Heart right ventricle (tissue), 16 donors: ENCODE data around the gene RAB37. TPM values are rescaled to one million over a fixed set of nuclear protein-coding genes. Genes with fewer than 3 reads are reported as not detected.

Experiments
- ATAC-seq, 8 donors: fragments of 200-7000 bp; cut with Tn5 transposase; one replicate each; pipeline ENCODE4 v1.9.1; 2020; ENCODE audit warnings: mild to moderate bottlenecking in 8 of 8, moderate library complexity in 8 of 8, moderate number of reproducible peaks in 1 of 8
- DNase-seq, 2 donors: peaks; one replicate each; pipeline ENCODE4 v3.0.0-alpha.2; 2020
- H3K27ac ChIP-seq, 10 donors: fragments of 200-600 bp; sonication (generic) in 2 of 10; one replicate each; pipeline versions ENCODE4 v1.5.0 to v1.8.0; 2020 to 2022; ENCODE audit warnings: mild to moderate bottlenecking in 3 of 10
- H3K27me3 ChIP-seq, 7 donors: fragments of 200-600 bp; one replicate each; pipeline ENCODE4 v1.8.0; 2021 to 2022; ENCODE audit warnings: mild to moderate bottlenecking in 2 of 7
- H3K36me3 ChIP-seq, 9 donors: fragments of 200-600 bp; sonication (generic) in 1 of 9; one replicate each; pipeline versions ENCODE4 v1.5.0 to v1.8.0; 2020 to 2022; ENCODE audit warnings: mild to moderate bottlenecking in 2 of 9
- H3K4me1 ChIP-seq, 9 donors: fragments of 200-600 bp; sonication (generic) in 1 of 9; one replicate each; pipeline versions ENCODE4 v1.5.0 to v1.8.0; 2020 to 2022; ENCODE audit warnings: mild to moderate bottlenecking in 4 of 9
- H3K4me3 ChIP-seq, 10 donors: fragments of 200-600 bp; sonication (generic) in 2 of 10; one replicate each; pipeline versions ENCODE4 v1.5.0 to v1.8.0; 2020 to 2022; ENCODE audit warnings: mild to moderate bottlenecking in 7 of 10, moderate library complexity in 2 of 10
- H3K9me3 ChIP-seq, 11 donors: fragments of 200-600 bp in 10 of 11; sonication (generic) in 2 of 11; one replicate each; pipeline versions ENCODE4 v1.5.0 to v1.8.0; 2013 to 2022; ENCODE audit warnings: mild to moderate bottlenecking in 2 of 11, control low read depth in 1 of 11, moderate library complexity in 1 of 11
- CTCF ChIP-seq, 9 donors: fragments of 200-600 bp; sonication (generic) in 2 of 9; IDR thresholded peaks; one replicate each; pipeline versions ENCODE4 v1.5.0 to v1.8.0; 2021 to 2022; ENCODE audit warnings: antibody characterized with exemption in 9 of 9, mild to moderate bottlenecking in 5 of 9, moderate library complexity in 1 of 9
- WGBS, 2 donors: extraction: QIAGEN DNeasy Blood & Tissue Kit; methylation state at CpG; one replicate each; pipeline ENCODE4 v1.1.7; 2013; ENCODE audit warnings: inconsistent platforms in 1 of 2; 5-methylcytosine and 5-hydroxymethylcytosine counted together
- intact Hi-C, 10 donors: fragments of 100-400 bp; cut with DNase I; formaldehyde crosslinking; loops; one replicate each; pipeline versions ENCODE4 v1.11.1 to v1.14.2; 2022
- polyA plus RNA-seq, 2 donors: library from polyadenylated mRNA; stranded (reverse); fragments of 200-250 nt; gene quantifications; one replicate each; pipeline ENCODE4 v1.2.3, GENCODE V29; 2013
- total RNA-seq, 10 donors: library from RNA; stranded (reverse); fragmentation: NEBNext Ultra II Directional in 3 of 10; extraction: Animal tissue kit (Norgen Biotek cat#: 25700) in 3 of 10; gene quantifications; one replicate each; pipeline versions ENCODE4 v1.2.1 to v1.2.4, GENCODE V29; 2021 to 2023
- donor health status: Arrhythmogenic right ventricular cardiomyopathy.
- donor health status: ischemic (EF 13 %, LVEDD 7.1; RV severe dilation, severe dysfunction).
- donor health status: healthy with polysubstance abuse.
- donor health status: DM: no; HTN: yes; CAD: no.
- donor health status: DM: no; HTN: no; CAD: no.
- donor health status: ischemic (EF 25% LVEDD 6.9; RV normal size, moderate dysfunction).
- donor health status: ischemic (EF 25% LVEDD 5.7; RV mildly dilated, moderate dysfunction).
- donor health status: healthy.
- donor health status: DM: yes; HTN: yes; CAD: no.
- donor health status: Ischemic cardiomyopathy.
- donor health status: ischemic (EF 35%, LVEDD 5.7; RV mildly dilated, moderate dysfunction).
- donor health status: nonischemic (EF 11% LVEDD 7.7; RV severe dilation, severe dysfunction).
- donor health status: DM: yes; HTN: yes; CAD: no.
- donor health status: PGD.
- donor health status: ischemic (EF 29% LVEDD 5.4; RV normal size, mild dysfunction).
- donor health status: nonischemic (EF 23%, LVEDD 6.1; RV moderate dilation, normal function).

The RAB37 gene
- total and polyA plus RNA-seq, 12 donors: 0.93 to 2.8 (median 1.6) TPM

- Histone ChIP-seq H3K4me3 (no peak overlapping the region), H3K4me1 (peaks cover 12 to 60% (median 40%) of the 10 kb centered on the region in 9 donors), H3K27me3 (no peaks in the 10 kb centered on the region), H3K27ac (no peak overlapping the region), H3K36me3 (peaks cover 0 to 73% (median 19%) of the 10 kb centered on the region in 9 donors), H3K9me3 (no peaks in the 10 kb centered on the region)
- intact Hi-C loops: loop anchor here in 2 of 10 donors (2.0 kb wide), 2 partner anchors 23 to 27 kb away; partner anchors contain the start of gene NHERF1 (in 1 of the 2)
- WGBS, 2 donors: 83 to 85% methylated on average over 9 of the region's 9 CpGs
- TF ChIP-seq CTCF (IDR thresholded peaks at IDR 0.05): no peak
- DNase-seq: no peak
- ATAC-seq: no peak
These were observed 34.4 kb downstream of the RAB37 start for GRCh38 chr17:74771319-74771914.

GRCh38 chr17:74772053-74772452, 35.0 kb downstream of the RAB37 start:
- Histone ChIP-seq H3K4me1 (peaks cover 11 to 60% (median 44%) of the 10 kb centered on the region in 9 donors), H3K27me3 (no peaks in the 10 kb centered on the region), H3K9me3 (no peaks in the 10 kb centered on the region), H3K36me3 (peaks cover 0 to 66% (median 19%) of the 10 kb centered on the region in 9 donors), H3K27ac (no peak overlapping the region), H3K4me3 (no peak overlapping the region)
- no peak for TF ChIP-seq CTCF (IDR thresholded peaks at IDR 0.05)
- ATAC-seq (no peak), DNase-seq (no peak)
- 92 to 94% methylated on average over 13 of the region's 13 CpGs for whole genome bisulfite sequencing, 2 donors
- intact Hi-C loops: no loop called here

GRCh38 chr17:74773414-74773813, 36.4 kb downstream of the RAB37 start:
- Histone ChIP-seq H3K27ac (no peak overlapping the region), H3K9me3 (no peaks in the 10 kb centered on the region), H3K36me3 (peaks cover 0 to 56% (median 19%) of the 10 kb centered on the region in 9 donors), H3K27me3 (no peaks in the 10 kb centered on the region), H3K4me1 (peaks cover 8 to 59% (median 35%) of the 10 kb centered on the region in 9 donors), H3K4me3 (no peak overlapping the region)
- intact Hi-C loops: no loop called here
- TF ChIP-seq CTCF (IDR thresholded peaks at IDR 0.05): no peak
- ATAC-seq (no peak), DNase-seq (no peak)
- WGBS, 2 donors: 78 to 79% methylated on average over 6 of the region's 6 CpGs

- H3K27ac ChIP-seq: peak overlapping the region in 1 of 10 donors; percentile 21
- no peak for TF ChIP-seq CTCF (IDR thresholded peaks at IDR 0.05)
- H3K9me3 ChIP-seq: no peaks in the 10 kb centered on the region
- intact Hi-C loops: no loop called here
- no peak for DNase-seq
- peaks cover 0 to 53% (median 19%) of the 10 kb centered on the region in 9 donors for H3K36me3 ChIP-seq
- H3K4me1 ChIP-seq: peaks cover 4 to 59% (median 34%) of the 10 kb centered on the region in 9 donors
- no peak overlapping the region for H3K4me3 ChIP-seq
- H3K27me3 ChIP-seq: no peaks in the 10 kb centered on the region
- ATAC-seq: no peak
- 56 to 62% methylated on average over 6 of the region's 6 CpGs for WGBS, 2 donors
These were observed 36.8 kb downstream of the RAB37 start for GRCh38 chr17:74773871-74774286.
